CD4-positive, alpha-beta T cell treated with Interleukin-15 for 4 hours (primary cell): Measurements from ENCODE around the gene ACAP1.
A peak's percentile ranks its signal among the peaks of the same experiment; 100 is the strongest.

Source experiments
- DNase-seq: peaks from one replicate; pipeline ENCODE4 v3.0.0-alpha.2; 2020; ENCODE audit warnings: low spot score

ACAP1 gene

DNA sequence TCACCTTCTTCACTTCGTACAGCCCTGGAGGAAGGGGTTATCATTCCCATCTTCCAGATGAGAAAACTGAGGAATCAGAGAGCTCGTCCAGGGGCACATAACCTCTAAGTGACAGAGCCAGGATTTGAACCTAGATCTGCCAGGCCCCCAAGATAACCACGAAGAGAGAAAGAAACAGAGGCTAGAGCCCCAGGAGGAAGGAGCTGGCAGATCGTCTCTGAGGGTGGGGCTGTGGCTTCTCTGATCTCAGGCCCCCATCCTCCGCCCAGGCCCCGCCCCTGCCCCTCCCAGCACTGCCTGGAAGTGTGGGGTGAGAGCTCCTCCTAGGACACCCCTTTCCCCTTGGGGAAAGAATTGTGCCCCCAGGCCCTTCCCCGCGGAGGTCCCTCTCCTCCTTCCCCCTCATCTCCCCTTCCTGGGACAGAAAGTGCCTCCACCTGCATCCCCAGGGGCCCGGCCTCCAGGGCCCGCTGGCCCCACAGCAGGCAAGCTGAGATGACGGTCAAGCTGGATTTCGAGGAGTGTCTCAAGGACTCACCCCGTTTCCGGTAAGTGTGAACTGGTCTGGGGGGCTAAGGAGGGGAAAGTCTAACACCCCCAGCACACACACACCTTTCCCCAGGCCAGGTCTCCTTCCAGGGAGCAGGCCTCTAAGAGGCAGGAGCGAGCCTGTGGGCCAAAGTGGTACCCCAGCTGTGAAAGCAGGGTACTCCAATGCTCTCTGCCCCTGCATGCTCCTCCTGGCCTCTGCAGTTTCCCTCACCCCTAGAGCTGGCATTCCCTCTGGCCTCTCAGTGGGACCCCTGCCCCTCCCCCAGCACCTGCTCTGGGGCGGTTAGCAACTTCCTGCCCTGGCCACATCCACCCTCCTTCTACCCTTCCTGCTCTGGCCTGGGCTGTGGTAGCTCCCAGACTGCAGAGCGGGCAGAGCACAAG lies at the start of gene ACAP1:
TSS of gene ACAP1 (plus strand) at position 290 of the 936 bp plus-strand sequence. CDS start at position 496, 206 bp downstream.
- DNase-seq: peak; percentile 87

GRCh38 chr17:7289256-7290032 lies 46.9 kb upstream of the ACAP1 start:
- no peak for DNase-seq

DNA sequence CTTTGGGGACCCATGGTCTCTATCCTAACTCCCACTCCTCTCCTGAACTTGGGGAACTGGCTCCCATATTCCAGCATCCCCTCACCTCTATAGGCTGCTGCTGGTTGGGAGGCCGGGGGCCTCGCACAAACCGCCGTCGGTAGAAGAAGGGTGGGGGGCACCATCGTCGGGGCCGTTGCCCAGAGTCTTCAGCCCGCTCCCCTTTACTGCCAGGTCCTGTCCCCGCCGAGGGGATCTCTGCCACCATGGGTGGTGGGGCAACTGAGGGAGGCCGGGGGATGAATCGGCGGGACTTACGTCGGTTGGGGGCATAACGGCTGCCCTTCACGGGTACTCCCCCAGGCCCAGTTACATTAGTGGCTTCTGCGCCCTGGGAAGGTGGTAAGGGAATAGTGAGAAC lies 46.2 kb upstream of the ACAP1 start:
- DNase-seq: no peak

- no peak for DNase-seq
Observed at GRCh38 chr17:7290685-7291084, 45.6 kb upstream of the ACAP1 start.

DNA sequence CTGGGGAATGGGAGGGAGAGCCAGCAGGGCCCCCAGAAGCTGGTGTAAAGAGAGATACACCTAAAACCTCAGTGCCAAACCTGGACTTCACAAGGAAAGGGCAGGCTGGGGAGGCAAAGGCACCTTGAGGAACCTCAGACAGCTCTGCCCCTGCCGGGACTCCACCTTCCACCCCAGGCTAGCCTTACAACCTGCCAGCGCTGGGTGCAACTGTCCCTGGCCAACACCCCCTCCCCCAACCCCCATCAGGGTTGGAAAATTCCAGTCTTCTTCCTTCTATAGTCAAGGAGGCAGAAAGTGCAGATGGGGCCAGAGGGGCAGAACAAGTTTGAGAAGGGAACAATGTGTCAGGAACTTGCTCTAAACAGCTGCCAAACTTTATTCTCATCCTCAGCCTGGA lies 44.1 kb upstream of the ACAP1 start:
- DNase-seq: no peak

DNA sequence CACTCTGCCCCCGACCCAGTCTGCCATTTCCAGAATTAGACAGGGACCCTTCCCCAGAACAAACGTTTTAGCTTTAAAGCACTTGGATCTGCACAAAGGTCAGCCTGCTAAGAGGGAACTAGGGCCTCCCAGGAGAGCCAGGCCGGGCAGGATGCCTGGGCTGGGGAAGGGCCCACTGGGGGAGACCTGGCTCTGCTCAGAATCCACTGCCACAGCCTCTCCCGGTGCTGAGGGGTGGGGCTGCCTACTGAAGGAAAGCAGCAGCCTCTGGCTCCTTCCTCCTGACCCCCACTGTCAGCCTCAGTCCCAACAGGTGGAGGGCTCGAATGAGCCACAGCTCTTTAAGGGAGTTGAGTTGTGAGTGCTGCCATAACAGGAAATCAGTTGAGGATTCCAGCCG lies 43.6 kb upstream of the ACAP1 start:
- no peak for DNase-seq

- no peak for DNase-seq
Observed at GRCh38 chr17:7293159-7293558, 43.2 kb upstream of the ACAP1 start.

- no peak for DNase-seq
Observed at GRCh38 chr17:7293816-7294613, 42.3 kb upstream of the ACAP1 start.

GRCh38 chr17:7294614-7295153 lies 41.6 kb upstream of the ACAP1 start, which contains the start of gene YBX2:
Gene YBX2 (minus strand): TSS chr17:7294639. CDS start chr17:7294500, 139 bp downstream.
- peak; percentile 70 for DNase-seq

GRCh38 chr17:7295230-7296180 lies 40.8 kb upstream of the ACAP1 start:
- no peak for DNase-seq

GRCh38 chr17:7296189-7296861 lies 40.0 kb upstream of the ACAP1 start:
- peak; percentile 67 for DNase-seq

GRCh38 chr17:7304179-7304578 lies 32.1 kb upstream of the ACAP1 start:
- no peak for DNase-seq

- peak; percentile 100 for DNase-seq
Observed at GRCh38 chr17:7306911-7307685, 29.2 kb upstream of the ACAP1 start, which contains the start of gene EIF5A. Gene EIF5A (plus strand): TSS chr17:7307628. CDS start chr17:7309636, 2,008 bp downstream.

GRCh38 chr17:7307686-7308624 lies 28.4 kb upstream of the ACAP1 start:
- DNase-seq: peak; percentile 39

DNA sequence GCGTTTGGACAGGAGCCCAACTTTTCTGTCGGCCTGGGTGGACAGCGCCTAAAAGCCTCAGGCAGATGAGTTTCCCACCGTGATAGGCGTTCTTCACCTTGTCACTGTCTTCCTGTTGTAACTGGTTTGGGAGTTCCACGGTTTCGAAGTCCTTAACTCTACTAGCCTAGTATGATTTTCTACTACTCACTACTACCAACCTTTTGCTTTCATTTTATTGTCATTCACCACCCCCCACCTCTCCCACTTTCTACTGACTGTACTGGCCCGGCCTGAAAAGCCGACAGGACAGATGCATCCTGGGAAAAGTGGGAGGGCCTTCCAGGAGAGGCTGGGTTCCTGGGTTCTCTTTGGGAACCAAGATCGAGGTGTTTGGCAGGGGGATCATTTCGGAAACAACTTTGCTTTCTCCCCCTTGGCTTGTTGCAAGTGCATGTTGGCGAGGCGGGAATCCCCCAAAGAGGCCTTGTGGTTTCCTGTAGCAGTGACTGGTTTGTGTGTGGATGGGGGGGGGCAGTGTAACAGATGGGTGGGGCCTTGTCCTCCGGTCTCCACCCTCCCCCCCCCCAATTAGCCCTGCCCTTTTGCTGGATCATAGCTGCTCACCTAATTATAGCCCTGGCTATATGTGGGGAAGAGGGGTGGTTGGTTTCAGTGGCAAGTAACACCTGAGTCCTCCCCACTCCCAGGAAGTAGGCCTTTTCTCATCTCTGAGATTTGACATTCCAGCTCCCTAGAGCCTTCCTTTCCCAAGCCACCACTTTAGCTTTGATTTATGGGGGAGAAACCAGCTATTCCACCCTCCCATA lies 27.5 kb upstream of the ACAP1 start:
- peak; percentile 90 for DNase-seq

GRCh38 chr17:7309628-7310027 lies 26.7 kb upstream of the ACAP1 start:
- DNase-seq: no peak

- DNase-seq: no peak
Observed at GRCh38 chr17:7311110-7311705, 25.1 kb upstream of the ACAP1 start.
